Placental pericyte (primary cell): ENCODE measurements around the gene PCDHGB4. TPM values are rescaled to one million over a fixed set of nuclear protein-coding genes. Genes with fewer than 3 reads are reported as not detected.

Experiments
- total RNA-seq: library from RNA; depleted of rRNA; stranded (reverse); fragments of >200 nt; gene quantifications from 2 replicates; pipeline ENCODE4 v1.2.3, GENCODE V29; 2012

PCDHGB4 gene
- total RNA-seq, 1 donor = 30.4 TPM

GRCh38 chr5:141412854-141413539 is 25.5 kb downstream of the PCDHGB4 start, which contains the start of gene PCDHGA10:
Gene PCDHGA10 (plus strand): TSS chr5:141412987. CDS start chr5:141413176, 189 bp downstream.

GRCh38 chr5:141417494-141418172 is 30.1 kb downstream of the PCDHGB4 start, which contains the start of gene PCDHGB7:
Gene PCDHGB7 (plus strand): TSS chr5:141417677. CDS start chr5:141417860, 183 bp downstream.

GRCh38 chr5:141420855-141421488 is 33.5 kb downstream of the PCDHGB4 start, which contains the start of gene PCDHGA11:
Gene PCDHGA11 (plus strand): TSS chr5:141421051. CDS start chr5:141421228, 177 bp downstream.

DNA sequence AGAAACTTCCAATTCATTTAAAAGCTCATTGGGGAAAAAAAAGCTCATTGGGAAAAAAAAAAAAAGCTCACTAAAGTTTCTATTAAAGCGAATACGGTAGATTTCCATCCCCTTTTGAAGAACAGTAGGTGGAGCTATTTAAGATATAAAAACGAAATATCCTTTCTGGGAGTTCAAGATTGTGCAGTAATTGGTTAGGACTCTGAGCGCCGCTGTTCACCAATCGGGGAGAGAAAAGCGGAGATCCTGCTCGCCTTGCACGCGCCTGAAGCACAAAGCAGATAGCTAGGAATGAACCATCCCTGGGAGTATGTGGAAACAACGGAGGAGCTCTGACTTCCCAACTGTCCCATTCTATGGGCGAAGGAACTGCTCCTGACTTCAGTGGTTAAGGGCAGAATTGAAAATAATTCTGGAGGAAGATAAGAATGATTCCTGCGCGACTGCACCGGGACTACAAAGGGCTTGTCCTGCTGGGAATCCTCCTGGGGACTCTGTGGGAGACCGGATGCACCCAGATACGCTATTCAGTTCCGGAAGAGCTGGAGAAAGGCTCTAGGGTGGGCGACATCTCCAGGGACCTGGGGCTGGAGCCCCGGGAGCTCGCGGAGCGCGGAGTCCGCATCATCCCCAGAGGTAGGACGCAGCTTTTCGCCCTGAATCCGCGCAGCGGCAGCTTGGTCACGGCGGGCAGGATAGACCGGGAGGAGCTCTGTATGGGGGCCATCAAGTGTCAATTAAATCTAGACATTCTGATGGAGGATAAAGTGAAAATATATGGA is 43.0 kb downstream of the PCDHGB4 start, which contains the start of gene PCDHGA12:
TSS of gene PCDHGA12 (plus strand) at position 176 of the 782 bp plus-strand sequence. CDS start at position 429, 253 bp downstream.

Other genes starting within 250 kb of the PCDHGB4 start
- gene PCDHB6, start 237.6 kb upstream of the PCDHGB4 start, total RNA-seq = under 0.01 and 0.14 TPM in 2 replicates
- gene PCDHB7, start 215.1 kb upstream of the PCDHGB4 start, total RNA-seq = under 0.01 and 0.14 TPM in 2 replicates
- gene PCDHB8, start 209.9 kb upstream of the PCDHGB4 start, total RNA-seq = 0.29 TPM in 1 of 2 replicates, not detected in the other
- gene PCDHB16, start 205.3 kb upstream of the PCDHGB4 start, total RNA-seq = under 0.01 and 0.14 TPM in 2 replicates
- gene PCDHB9, start 200.5 kb upstream of the PCDHGB4 start, total RNA-seq = 0.14 TPM in 1 of 2 replicates, not detected in the other
- 0.22 and 0.43 TPM in 2 replicates for gene PCDHB10, start 195.3 kb upstream of the PCDHGB4 start, total RNA-seq
- gene PCDHB11, start 188.1 kb upstream of the PCDHGB4 start, total RNA-seq = under 0.01 and 0.29 TPM in 2 replicates
- gene PCDHB12, start 179.0 kb upstream of the PCDHGB4 start, total RNA-seq = under 0.01 TPM in 1 of 2 replicates, not detected in the other
- 0.22 and 0.29 TPM in 2 replicates for gene PCDHB13, start 173.8 kb upstream of the PCDHGB4 start, total RNA-seq
- 0.29 and 0.44 TPM in 2 replicates for gene PCDHB14, start 164.4 kb upstream of the PCDHGB4 start, total RNA-seq
- gene PCDHB15, start 142.3 kb upstream of the PCDHGB4 start, total RNA-seq = under 0.01 and 0.14 TPM in 2 replicates
- gene SLC25A2, start 83.6 kb upstream of the PCDHGB4 start, total RNA-seq = 0.44 and 2.0 TPM in 2 replicates
- 43.1 and 61.6 TPM in 2 replicates for gene TAF7, start 66.9 kb upstream of the PCDHGB4 start, total RNA-seq
- gene PCDHGA1, start 57.2 kb upstream of the PCDHGB4 start, total RNA-seq = 0.43 and 0.88 TPM in 2 replicates
- 2.0 and 6.3 TPM in 2 replicates for gene PCDHGA2, start 48.9 kb upstream of the PCDHGB4 start, total RNA-seq
- gene PCDHGA3, start 43.9 kb upstream of the PCDHGB4 start, total RNA-seq = 4.0 and 5.5 TPM in 2 replicates
- gene PCDHGB1, start 37.6 kb upstream of the PCDHGB4 start, total RNA-seq = 1.8 and 1.9 TPM in 2 replicates
- gene PCDHGA4, start 32.7 kb upstream of the PCDHGB4 start, total RNA-seq = 5.0 and 6.1 TPM in 2 replicates
- gene PCDHGB2, start 27.7 kb upstream of the PCDHGB4 start, total RNA-seq = 2.2 and 3.1 TPM in 2 replicates
- 1.5 and 1.9 TPM in 2 replicates for gene PCDHGA5, start 23.5 kb upstream of the PCDHGB4 start, total RNA-seq
- 2.6 and 3.3 TPM in 2 replicates for gene PCDHGB3, start 17.5 kb upstream of the PCDHGB4 start, total RNA-seq
- gene PCDHGA6, start 13.8 kb upstream of the PCDHGB4 start, total RNA-seq = 4.3 and 4.8 TPM in 2 replicates
- 4.3 and 7.7 TPM in 2 replicates for gene PCDHGA7, start 5.0 kb upstream of the PCDHGB4 start, total RNA-seq
- gene PCDHGA8, start 4.9 kb downstream of the PCDHGB4 start, total RNA-seq = 2.4 and 3.3 TPM in 2 replicates
- 27.3 and 27.4 TPM in 2 replicates for gene PCDHGB5, start 10.2 kb downstream of the PCDHGB4 start, total RNA-seq
- 4.6 and 6.2 TPM in 2 replicates for gene PCDHGA9, start 15.1 kb downstream of the PCDHGB4 start, total RNA-seq
- gene PCDHGB6, start 20.3 kb downstream of the PCDHGB4 start, total RNA-seq = 4.3 and 5.3 TPM in 2 replicates
- gene PCDHGA10, start 25.3 kb downstream of the PCDHGB4 start, total RNA-seq = 13.2 and 14.0 TPM in 2 replicates
- gene PCDHGB7, start 30.0 kb downstream of the PCDHGB4 start, total RNA-seq = 7.6 and 14.0 TPM in 2 replicates
- 12.7 and 19.2 TPM in 2 replicates for gene PCDHGA11, start 33.4 kb downstream of the PCDHGB4 start, total RNA-seq
- 30.0 and 37.5 TPM in 2 replicates for gene PCDHGA12, start 42.8 kb downstream of the PCDHGB4 start, total RNA-seq
- 81.9 and 107 TPM in 2 replicates for gene PCDHGC3, start 88.3 kb downstream of the PCDHGB4 start, total RNA-seq
- 4.4 and 5.0 TPM in 2 replicates for gene PCDHGC4, start 97.3 kb downstream of the PCDHGB4 start, total RNA-seq
- 3.9 and 6.6 TPM in 2 replicates for gene PCDHGC5, start 101.4 kb downstream of the PCDHGB4 start, total RNA-seq
- 14.9 and 38.7 TPM in 2 replicates for gene DIAPH1, start 231.3 kb downstream of the PCDHGB4 start, total RNA-seq
- gene HDAC3, start 249.2 kb downstream of the PCDHGB4 start, total RNA-seq = 38.1 and 71.7 TPM in 2 replicates
- gene RELL2, start 249.3 kb downstream of the PCDHGB4 start, total RNA-seq = 6.7 and 9.6 TPM in 2 replicates